Esophagus squamous epithelium (tissue), 4 donors: Measurements from ENCODE around the gene CNGB1.

ENCODE experiments used
- CTCF ChIP-seq, 6 experiments: fragments of 450-650 bp in 4 of 6; fragments of 200-600 bp in 2 of 6; sonication (generic) in 2 of 6; IDR thresholded peaks; one replicate each; pipeline ENCODE4 v1.5.1; 2016 to 2019; ENCODE audit warnings: antibody characterized with exemption in 6 of 6, mild to moderate bottlenecking in 4 of 6, moderate library complexity in 4 of 6
- POLR2A ChIP-seq, 4 donors: fragments of 450-650 bp; IDR thresholded peaks; one replicate each; pipeline ENCODE4 v1.6.1; 2017; ENCODE audit warnings: antibody characterized with exemption in 4 of 4, mild to moderate bottlenecking in 4 of 4, moderate library complexity in 3 of 4

GRCh38 chr16:57923418-57923817 lies 47.5 kb downstream of the CNGB1 start:
- TF ChIP-seq CTCF (IDR thresholded peaks at IDR 0.05) (no peak), POLR2A (IDR thresholded peaks at IDR 0.05) (no peak)
